GM12878 (cell line): ENCODE results near the gene OR51A7.

Experiments
- FOXK2 ChIP-seq: fragments of 450-650 bp; IDR thresholded peaks from 2 replicates; pipeline ENCODE4 v1.6.1; 2017; ENCODE audit warnings: mild to moderate bottlenecking, moderate library complexity
- TF ChIP-seq, protein P1 (sequence below), 3 experiments: IDR thresholded peaks in 2 of 3; conservative IDR thresholded peaks in 1 of 3; 2 replicates each; pipeline ENCODE4 v1.5.1; 2011; ENCODE audit warnings: low read depth in 3 of 3, low read length in 3 of 3, mild to moderate bottlenecking in 3 of 3, control low read depth in 2 of 3, moderate library complexity in 2 of 3, inconsistent platforms in 1 of 3, mixed read lengths in 1 of 3; ENCODE audit not compliant: control insufficient read depth in 2 of 3, insufficient read depth in 1 of 3; ENCODE audit errors: extremely low read depth in 1 of 3
- TF ChIP-seq, protein P2 (sequence below): IDR thresholded peaks from 2 replicates; pipeline ENCODE4 v1.6.1; 2012; ENCODE audit warnings: low read depth, low read length, improper control_type of control experiment

DNA sequence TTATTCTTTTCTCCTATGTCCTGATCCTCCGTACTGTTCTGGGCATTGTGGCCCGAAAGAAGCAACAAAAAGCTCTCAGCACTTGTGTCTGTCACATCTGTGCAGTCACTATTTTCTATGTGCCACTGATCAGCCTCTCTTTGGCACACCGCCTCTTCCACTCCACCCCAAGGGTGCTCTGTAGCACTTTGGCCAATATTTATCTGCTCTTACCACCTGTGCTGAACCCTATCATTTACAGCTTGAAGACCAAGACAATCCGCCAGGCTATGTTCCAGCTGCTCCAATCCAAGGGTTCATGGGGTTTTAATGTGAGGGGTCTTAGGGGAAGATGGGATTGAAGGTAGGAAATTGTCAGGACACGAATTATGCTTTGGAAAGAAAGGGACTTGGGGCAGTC is 21.0 kb upstream of the OR51A7 start:
- TF ChIP-seq, protein P1, sequence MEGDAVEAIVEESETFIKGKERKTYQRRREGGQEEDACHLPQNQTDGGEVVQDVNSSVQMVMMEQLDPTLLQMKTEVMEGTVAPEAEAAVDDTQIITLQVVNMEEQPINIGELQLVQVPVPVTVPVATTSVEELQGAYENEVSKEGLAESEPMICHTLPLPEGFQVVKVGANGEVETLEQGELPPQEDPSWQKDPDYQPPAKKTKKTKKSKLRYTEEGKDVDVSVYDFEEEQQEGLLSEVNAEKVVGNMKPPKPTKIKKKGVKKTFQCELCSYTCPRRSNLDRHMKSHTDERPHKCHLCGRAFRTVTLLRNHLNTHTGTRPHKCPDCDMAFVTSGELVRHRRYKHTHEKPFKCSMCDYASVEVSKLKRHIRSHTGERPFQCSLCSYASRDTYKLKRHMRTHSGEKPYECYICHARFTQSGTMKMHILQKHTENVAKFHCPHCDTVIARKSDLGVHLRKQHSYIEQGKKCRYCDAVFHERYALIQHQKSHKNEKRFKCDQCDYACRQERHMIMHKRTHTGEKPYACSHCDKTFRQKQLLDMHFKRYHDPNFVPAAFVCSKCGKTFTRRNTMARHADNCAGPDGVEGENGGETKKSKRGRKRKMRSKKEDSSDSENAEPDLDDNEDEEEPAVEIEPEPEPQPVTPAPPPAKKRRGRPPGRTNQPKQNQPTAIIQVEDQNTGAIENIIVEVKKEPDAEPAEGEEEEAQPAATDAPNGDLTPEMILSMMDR (IDR thresholded peaks at IDR 0.05 in 2 of 3, conservative IDR thresholded peaks at IDR 0.05 in 1 of 3; ENCODE audit: control insufficient read depth in 2 of 3, extremely low read depth in 1 of 3, insufficient read depth in 1 of 3, low read depth in 3 of 3, low read length in 3 of 3) = no peak
- no peak for TF ChIP-seq FOXK2
- TF ChIP-seq, protein P2, sequence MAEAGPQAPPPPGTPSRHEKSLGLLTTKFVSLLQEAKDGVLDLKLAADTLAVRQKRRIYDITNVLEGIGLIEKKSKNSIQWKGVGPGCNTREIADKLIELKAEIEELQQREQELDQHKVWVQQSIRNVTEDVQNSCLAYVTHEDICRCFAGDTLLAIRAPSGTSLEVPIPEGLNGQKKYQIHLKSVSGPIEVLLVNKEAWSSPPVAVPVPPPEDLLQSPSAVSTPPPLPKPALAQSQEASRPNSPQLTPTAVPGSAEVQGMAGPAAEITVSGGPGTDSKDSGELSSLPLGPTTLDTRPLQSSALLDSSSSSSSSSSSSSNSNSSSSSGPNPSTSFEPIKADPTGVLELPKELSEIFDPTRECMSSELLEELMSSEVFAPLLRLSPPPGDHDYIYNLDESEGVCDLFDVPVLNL = no peak
